Measurements from ENCODE around the gene WDR33. TPM values are rescaled to one million over a fixed set of nuclear protein-coding genes. Genes with fewer than 3 reads are reported as not detected.

WDR33 gene
- total and polyA plus RNA-seq, 2 donors (not counting 3 experiments of a cell fraction or from before 2014, with no cell fraction given): 16.4 to 52.5 TPM

GRCh38 chr2:127820080-127820668, 9.2 kb upstream of the WDR33 start:
- Histone ChIP-seq H3K4me1 (ENCODE audit: control insufficient read depth, extremely low read depth, insufficient read depth, low read length) (no peaks in the 10 kb centered on the region), H3K4me3 (replicated peaks in 1 of 3; ENCODE audit: insufficient read depth in 1 of 3, low read depth in 1 of 3, low read length in 3 of 3) (no peak overlapping the region), H3K9me3 (replicated peaks; ENCODE audit: control insufficient read depth, insufficient read depth, low read length) (no peaks in the 10 kb centered on the region), H3K79me2 (ENCODE audit: control insufficient read depth, insufficient read depth, low read length) (no peaks in the 10 kb centered on the region), H4K20me1 (replicated peaks; ENCODE audit: control insufficient read depth, extremely low read depth, insufficient read depth, low read length) (no peaks in the 10 kb centered on the region), H2AFZ (ENCODE audit: low read depth, low read length) (no peak overlapping the region), H3K9ac (replicated peaks; ENCODE audit: extremely low read depth, insufficient read depth, low read length) (no peak overlapping the region), H3K27ac (ENCODE audit: insufficient read depth, low read depth, low read length) (no peak overlapping the region), H3K27me3 (ENCODE audit: control insufficient read depth in 2 of 2, insufficient read depth in 2 of 2, low read length in 2 of 2) (peaks cover 4 to 10% of the 10 kb centered on the region in 2 experiments), H3K36me3 (ENCODE audit: control insufficient read depth in 2 of 2, extremely low read depth in 1 of 2, insufficient read depth in 2 of 2, low read length in 2 of 2) (no peaks in the 10 kb centered on the region), H3K4me2 (ENCODE audit: insufficient read depth, low read length) (no peak overlapping the region), H3K9me1 (replicated peaks; ENCODE audit: control insufficient read depth, extremely low read depth, insufficient read depth, low read length) (no peaks in the 10 kb centered on the region)
- CTCF ChIA-PET: no interaction called here
- intact Hi-C loops (cut with micrococcal nuclease): no loop called here
- TF ChIP-seq MYC (IDR thresholded peaks at IDR 0.05; ENCODE audit: low read depth, low read length): no peak
- no peak for TF ChIP-seq CTCF (IDR thresholded peaks at IDR 0.05; ENCODE audit: extremely low read depth in 1 of 2, insufficient read depth in 1 of 2, low read depth in 1 of 2, low read length in 2 of 2)
- TF ChIP-seq JUN (IDR thresholded peaks at IDR 0.05; ENCODE audit: borderline replicate concordance, insufficient read depth, insufficient read length, low read depth): no peak
- TF ChIP-seq MAX (IDR thresholded peaks at IDR 0.05; ENCODE audit: insufficient read depth, insufficient read length): no peak
- no peak for TF ChIP-seq GATA2 (IDR thresholded peaks at IDR 0.05; ENCODE audit: insufficient read depth, insufficient read length, low read depth, low read length)
- TF ChIP-seq POLR2A (IDR thresholded peaks at IDR 0.05; ENCODE audit: low read depth, low read length): no peak
- no peak for TF ChIP-seq EZH2 (IDR thresholded peaks at IDR 0.05; ENCODE audit: borderline replicate concordance, low read depth, low read length, severe bottlenecking)
- TF ChIP-seq POLR2AphosphoS5 (IDR thresholded peaks at IDR 0.05; ENCODE audit: insufficient read depth, low read depth, low read length): no peak
- TF ChIP-seq FOS (IDR thresholded peaks at IDR 0.05; ENCODE audit: borderline replicate concordance, insufficient read depth, low read length): no peak
- POLR2A ChIA-PET: no interaction called here
- dilution Hi-C loops (cut with MboI; ENCODE audit: extremely low pct_ligation_motif_present, low sequenced_read_pairs): no loop called here
- BruUV-seq (replicated peaks): no TSS peak
- no peak for FAIRE-seq
- no peak for DNase-seq (ENCODE audit: low read depth, low spot score)

Data from endothelial cell of umbilical vein (primary cell).